Hepatocyte (in vitro differentiated cells): ENCODE data around the gene USP10.

Experiments used
- CTCF ChIP-seq: fragments of 200-600 bp; sonication (generic); IDR thresholded peaks from 2 replicates; pipeline ENCODE4 v1.5.1; 2016; ENCODE audit warnings: antibody characterized with exemption, mild to moderate bottlenecking; ENCODE audit not compliant: poor library complexity
- EZH2 ChIP-seq: fragments of 200-600 bp; sonication (generic); IDR thresholded peaks from 2 replicates; pipeline ENCODE4 v1.6.1; 2016; ENCODE audit warnings: antibody characterized with exemption, mild to moderate bottlenecking, borderline replicate concordance
- EZH2phosphoT487 ChIP-seq: fragments of 200-600 bp; sonication (generic); IDR thresholded peaks from one replicate; pipeline ENCODE4 v1.6.1; 2018; ENCODE audit warnings: antibody characterized with exemption, mild to moderate bottlenecking, low read depth, moderate library complexity; ENCODE audit not compliant: unreplicated experiment, severe bottlenecking

GRCh38 chr16:84673203-84673535 lies 26.6 kb upstream of the USP10 start:
- TF ChIP-seq CTCF (no peak), EZH2phosphoT487 (no peak), EZH2 (no peak)
